HCT116 (cell line): ENCODE data around the gene HPRT1. TPM values are rescaled to one million over a fixed set of nuclear protein-coding genes. Genes with fewer than 3 reads are reported as not detected.

Experiments used
- ATAC-seq: fragments of 200-7000 bp; cut with Tn5 transposase; 2 replicates; pipeline ENCODE4 v1.9.1; 2020; ENCODE audit warnings: mild to moderate bottlenecking, moderate library complexity
- BruUV-seq: library from RNA; stranded (reverse); fragments of 400-500 nt; replicated peaks from 2 replicates; lab custom pipeline; 2021; lab: Mats Ljungman, UMichigan
- CTCF ChIA-PET: fragments of 300-600 bp; sonication (Branson Sonifier 250); formaldehyde crosslinking; loops from one replicate; lab custom pipeline; 2021; ENCODE audit warnings: antibody characterized with exemption; lab: Charles Lee
- POLR2A ChIA-PET: fragments of 300-600, 350-600 bp; sonication (Branson Sonifier 250); formaldehyde crosslinking; loops from one replicate; lab custom pipeline; 2021; ENCODE audit warnings: antibody characterized with exemption; lab: Charles Lee
- RAD21 ChIA-PET, 2 experiments: fragments of 300-600 bp; sonication (Branson Sonifier 250); formaldehyde crosslinking; loops; one replicate each; lab custom pipeline; 2023; ENCODE audit warnings: low total read pairs in 2 of 2; ENCODE audit not compliant: uncharacterized antibody in 2 of 2, unreplicated experiment in 2 of 2, low non-redundant PET in 1 of 2; lab: Charles Lee
- DNase-seq: peaks from one replicate; pipeline ENCODE4 v3.0.0-alpha.2; 2010; ENCODE audit warnings: low read depth, low spot score
- H2AFZ ChIP-seq: fragments of 200-600 bp; shearing (Covaris generic), sonication (generic); 2 replicates; pipeline ENCODE4 v1.6.1; 2017; ENCODE audit warnings: low read depth, mixed run types, mixed read lengths, antibody characterized with exemption, low read length; ENCODE audit not compliant: poor library complexity, severe bottlenecking
- H3K27ac ChIP-seq: 2 replicates; pipeline ENCODE4 v1.5.1; 2012; ENCODE audit warnings: low read depth, low read length
- H3K27me3 ChIP-seq: fragments of 200-600 bp; sonication (generic); 2 replicates; pipeline ENCODE4 v1.6.1; 2016; ENCODE audit warnings: mixed run types, low read length, mixed read lengths; ENCODE audit not compliant: insufficient read depth
- H3K36me3 ChIP-seq, 2 experiments: fragments of 200-500 bp in 1 of 2; fragments of 200-600 bp in 1 of 2; sonication (Bioruptor generic) in 1 of 2; sonication (generic) in 1 of 2; 2 replicates each; pipeline versions ENCODE4 v1.5.1 to v1.6.1; 2014 to 2016; ENCODE audit warnings: low read length in 2 of 2, inconsistent platforms in 1 of 2, mixed read lengths in 1 of 2, mixed run types in 1 of 2; ENCODE audit not compliant: insufficient read depth in 2 of 2, control insufficient read depth in 1 of 2
- H3K4me1 ChIP-seq, 2 experiments: fragments of 200-600 bp in 1 of 2; sonication (generic) in 1 of 2; 2 replicates each; pipeline versions ENCODE4 v1.5.1 to v1.6.1; 2012 to 2017; ENCODE audit warnings: low read length in 2 of 2, inconsistent platforms in 1 of 2, mild to moderate bottlenecking in 1 of 2, mixed read lengths in 1 of 2, mixed run types in 1 of 2, moderate library complexity in 1 of 2; ENCODE audit not compliant: insufficient read depth in 2 of 2, control insufficient read depth in 1 of 2
- H3K4me2 ChIP-seq: fragments of 200-600 bp; sonication (generic); 2 replicates; pipeline ENCODE4 v1.6.1; 2017; ENCODE audit warnings: mixed run types, low read length, mixed read lengths
- H3K4me3 ChIP-seq, 2 experiments: fragments of 200-600 bp in 1 of 2; sonication (generic) in 1 of 2; replicated peaks in 1 of 2; 2 replicates each; pipeline ENCODE4 v1.5.1; 2011 to 2016; ENCODE audit warnings: low read length in 2 of 2, control low read depth in 1 of 2, low read depth in 1 of 2, mild to moderate bottlenecking in 1 of 2, mixed read lengths in 1 of 2, mixed run types in 1 of 2
- H3K79me2 ChIP-seq: fragments of 200-600 bp; sonication (generic); 2 replicates; pipeline ENCODE4 v1.6.1; 2017; ENCODE audit warnings: mild to moderate bottlenecking, mixed run types, low read length, moderate library complexity, mixed read lengths; ENCODE audit not compliant: insufficient read depth
- H3K9ac ChIP-seq: fragments of 200-600 bp; sonication (generic); 2 replicates; pipeline ENCODE4 v1.6.1; 2016; ENCODE audit warnings: low read length, mixed read lengths
- H3K9me2 ChIP-seq: fragments of 200-600 bp; sonication (generic), shearing (Covaris generic); 2 replicates; pipeline ENCODE4 v1.6.1; 2017; ENCODE audit warnings: mixed run types, mild to moderate bottlenecking, moderate library complexity; ENCODE audit not compliant: insufficient read depth
- H3K9me3 ChIP-seq, 2 experiments: fragments of 200-500 bp in 1 of 2; fragments of 200-600 bp in 1 of 2; sonication (Bioruptor generic) in 1 of 2; sonication (generic) in 1 of 2; 2 replicates each; pipeline ENCODE4 v1.6.1; 2014 to 2017; ENCODE audit warnings: low read length in 2 of 2, mixed read lengths in 2 of 2, inconsistent platforms in 1 of 2, low read depth in 1 of 2, mild to moderate bottlenecking in 1 of 2, mixed run types in 1 of 2, moderate library complexity in 1 of 2; ENCODE audit not compliant: control insufficient read depth in 1 of 2, insufficient read depth in 1 of 2
- H4K20me1 ChIP-seq: fragments of 200-600 bp; sonication (generic), shearing (Covaris generic); 2 replicates; pipeline ENCODE4 v1.6.1; 2017; ENCODE audit warnings: mixed run types, mild to moderate bottlenecking, moderate library complexity; ENCODE audit not compliant: insufficient read depth
- ATF3 ChIP-seq: IDR thresholded peaks from 2 replicates; pipeline ENCODE4 v1.6.1; 2012
- CBX3 ChIP-seq: IDR thresholded peaks from 2 replicates; pipeline ENCODE4 v1.6.1; 2012; ENCODE audit warnings: low read depth
- CEBPB ChIP-seq: IDR thresholded peaks from 2 replicates; pipeline ENCODE4 v1.6.1; 2012; ENCODE audit warnings: low read depth
- EZH2phosphoT487 ChIP-seq: fragments of 200-600 bp; IDR thresholded peaks from 2 replicates; pipeline ENCODE4 v1.6.1; 2018; ENCODE audit warnings: antibody characterized with exemption, borderline replicate concordance
- POLR2AphosphoS5 ChIP-seq: IDR thresholded peaks from 2 replicates; pipeline ENCODE4 v1.6.1; 2011; ENCODE audit warnings: mild to moderate bottlenecking, low read depth, low read length, moderate library complexity
- REST ChIP-seq: IDR thresholded peaks from 2 replicates; pipeline ENCODE4 v1.6.1; 2012; ENCODE audit warnings: low read depth
- SIN3A ChIP-seq: IDR thresholded peaks from 2 replicates; pipeline ENCODE4 v1.6.1; 2012; ENCODE audit warnings: low read depth
- TCF7L2 ChIP-seq: IDR thresholded peaks from 2 replicates; pipeline ENCODE4 v1.7.0; 2011; ENCODE audit warnings: borderline replicate concordance, inconsistent platforms; ENCODE audit not compliant: insufficient read depth, insufficient read length; ENCODE audit errors: extremely low read depth
- YY1 ChIP-seq: IDR thresholded peaks from 2 replicates; pipeline ENCODE4 v1.6.1; 2011; ENCODE audit warnings: low read length, low read depth, moderate library complexity, mild to moderate bottlenecking; ENCODE audit not compliant: insufficient replicate concordance; ENCODE audit errors: extremely low read depth
- ZBTB33 ChIP-seq: IDR thresholded peaks from 2 replicates; pipeline ENCODE4 v1.6.1; 2011; ENCODE audit warnings: mild to moderate bottlenecking, low read length, moderate library complexity; ENCODE audit not compliant: insufficient replicate concordance; ENCODE audit errors: extremely low read depth
- ZFX ChIP-seq: fragments of 450-650 bp; IDR thresholded peaks from 2 replicates; pipeline ENCODE4 v1.6.1; 2017
- ZNF274 ChIP-seq: fragments of 200-500 bp; sonication (Bioruptor generic); IDR thresholded peaks from 2 replicates; pipeline ENCODE4 v1.6.1; 2014; ENCODE audit warnings: mild to moderate bottlenecking, low read depth, low read length, inconsistent platforms
- intact Hi-C: fragments of 100-400 bp; cut with micrococcal nuclease; formaldehyde crosslinking; loops from 2 replicates; pipeline ENCODE4 v1.10.0; 2022
- total RNA-seq: library from RNA; stranded (reverse); gene quantifications from one replicate; pipeline ENCODE4 v1.2.1, GENCODE V29; 2021; ENCODE audit not compliant: unreplicated experiment

Gene HPRT1
- total RNA-seq, 1 experiment from 2014 or later = 57.8 TPM

- Histone ChIP-seq H3K4me2 (no peak overlapping the region), H2AFZ (no peak overlapping the region), H4K20me1 (no peaks in the 10 kb centered on the region), H3K9me2 (no peaks in the 10 kb centered on the region), H3K4me3 (no peak overlapping the region), H3K27me3 (no peaks in the 10 kb centered on the region), H3K79me2 (peaks cover 13% of the 10 kb centered on the region), H3K4me1 (no peaks in the 10 kb centered on the region)
- ChIA-PET RAD21 (no interaction called here), CTCF (interaction anchor here (0.6 kb wide), 1 partner anchor 283 kb away, joined by 3 read pairs; no protein-coding TSS in a partner anchor)
- no peak for ATAC-seq
- no peak for DNase-seq
- no peak for TF ChIP-seq ATF3
- TF ChIP-seq CBX3 = no peak
- no peak for TF ChIP-seq ZNF274
- TF ChIP-seq ZFX = no peak
- no peak for TF ChIP-seq REST
- no peak for TF ChIP-seq CEBPB
- TF ChIP-seq TCF7L2 = no peak
- no peak for TF ChIP-seq YY1
- TF ChIP-seq EZH2phosphoT487 = no peak
- TF ChIP-seq ZBTB33 = no peak
- TF ChIP-seq SIN3A = no peak
- TF ChIP-seq POLR2AphosphoS5 = no peak
- TF ChIP-seq, all 23 proteins: peak for 0
- H3K27ac ChIP-seq = no peak overlapping the region
- no TSS peak for BruUV-seq
- H3K9me3 ChIP-seq = no peaks in the 10 kb centered on the region
- intact Hi-C loops = loop anchor here (5.0 kb wide), 2 partner anchors 302 to 517 kb away; no protein-coding TSS in a partner anchor
- no peak overlapping the region for H3K9ac ChIP-seq
- POLR2A ChIA-PET = no interaction called here
- peaks cover 2 to 5% of the 10 kb centered on the region in 2 experiments; a peak in 1 of 4 replicates for H3K36me3 ChIP-seq
Observed at GRCh38 chrX:134480061-134480460, 20.1 kb downstream of the HPRT1 start.
